Measurements from ENCODE around the gene SNRNP25.

DNA sequence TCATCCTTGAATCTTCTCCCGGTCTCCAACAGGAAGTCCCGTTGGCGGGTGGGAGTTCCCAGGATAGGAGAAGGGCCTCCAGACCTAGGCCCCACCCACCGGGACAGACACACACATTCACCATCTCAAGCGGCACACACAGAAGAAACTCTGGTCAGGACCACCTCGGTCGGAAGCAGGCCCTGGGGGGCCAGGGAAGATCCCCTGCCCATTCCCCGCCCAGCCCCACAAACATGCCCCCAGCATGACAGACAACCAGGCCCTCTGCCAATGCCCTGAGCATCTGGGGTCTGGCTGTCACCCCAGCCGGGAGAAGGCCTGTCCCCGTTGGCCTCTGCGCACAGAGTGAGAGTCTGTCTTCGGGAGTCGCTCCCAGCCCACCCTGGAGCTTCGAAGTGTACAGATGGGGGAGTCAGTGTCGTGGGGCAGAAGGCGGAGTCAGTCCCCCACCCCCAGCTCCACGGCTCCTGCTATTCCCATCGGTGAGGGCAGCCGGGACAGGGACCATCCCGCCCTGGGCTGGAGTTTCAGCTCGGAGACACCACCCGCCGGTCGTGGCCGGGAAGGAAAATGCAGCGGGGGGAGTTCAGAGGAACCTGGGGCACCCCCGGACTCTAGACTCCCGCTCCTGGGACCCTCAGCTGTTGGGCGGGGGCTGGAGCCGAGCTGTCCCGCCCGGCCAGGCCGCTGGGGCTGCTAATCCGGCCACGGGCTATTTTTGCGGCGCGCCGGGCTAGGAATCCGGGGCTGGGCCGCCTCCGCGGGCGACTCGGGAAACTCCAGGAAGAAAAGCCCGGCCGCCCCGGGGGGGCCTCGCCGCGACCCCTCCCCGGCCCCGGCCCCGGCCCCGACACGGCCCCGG is 18.1 kb downstream of the SNRNP25 start:
- TF ChIP-seq, protein P1, sequence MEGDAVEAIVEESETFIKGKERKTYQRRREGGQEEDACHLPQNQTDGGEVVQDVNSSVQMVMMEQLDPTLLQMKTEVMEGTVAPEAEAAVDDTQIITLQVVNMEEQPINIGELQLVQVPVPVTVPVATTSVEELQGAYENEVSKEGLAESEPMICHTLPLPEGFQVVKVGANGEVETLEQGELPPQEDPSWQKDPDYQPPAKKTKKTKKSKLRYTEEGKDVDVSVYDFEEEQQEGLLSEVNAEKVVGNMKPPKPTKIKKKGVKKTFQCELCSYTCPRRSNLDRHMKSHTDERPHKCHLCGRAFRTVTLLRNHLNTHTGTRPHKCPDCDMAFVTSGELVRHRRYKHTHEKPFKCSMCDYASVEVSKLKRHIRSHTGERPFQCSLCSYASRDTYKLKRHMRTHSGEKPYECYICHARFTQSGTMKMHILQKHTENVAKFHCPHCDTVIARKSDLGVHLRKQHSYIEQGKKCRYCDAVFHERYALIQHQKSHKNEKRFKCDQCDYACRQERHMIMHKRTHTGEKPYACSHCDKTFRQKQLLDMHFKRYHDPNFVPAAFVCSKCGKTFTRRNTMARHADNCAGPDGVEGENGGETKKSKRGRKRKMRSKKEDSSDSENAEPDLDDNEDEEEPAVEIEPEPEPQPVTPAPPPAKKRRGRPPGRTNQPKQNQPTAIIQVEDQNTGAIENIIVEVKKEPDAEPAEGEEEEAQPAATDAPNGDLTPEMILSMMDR (IDR thresholded peaks at IDR 0.05) = no peak
- TF ChIP-seq POLR2A (IDR thresholded peaks at IDR 0.05) = no peak
